B cell (primary cell): ENCODE data around the gene FAM120A.

Experiments used
- EZH2 ChIP-seq: IDR thresholded peaks from 2 replicates; pipeline ENCODE4 v1.6.1; 2012; ENCODE audit warnings: borderline replicate concordance, low read depth, mild to moderate bottlenecking, moderate library complexity, low read length; ENCODE audit not compliant: insufficient read depth, poor library complexity, severe bottlenecking
- TF ChIP-seq, protein P1 (sequence below): fragments of 200-600 bp; IDR thresholded peaks from one replicate; pipeline ENCODE4 v1.8.0; 2022; ENCODE audit warnings: antibody characterized with exemption, mild to moderate bottlenecking

DNA sequence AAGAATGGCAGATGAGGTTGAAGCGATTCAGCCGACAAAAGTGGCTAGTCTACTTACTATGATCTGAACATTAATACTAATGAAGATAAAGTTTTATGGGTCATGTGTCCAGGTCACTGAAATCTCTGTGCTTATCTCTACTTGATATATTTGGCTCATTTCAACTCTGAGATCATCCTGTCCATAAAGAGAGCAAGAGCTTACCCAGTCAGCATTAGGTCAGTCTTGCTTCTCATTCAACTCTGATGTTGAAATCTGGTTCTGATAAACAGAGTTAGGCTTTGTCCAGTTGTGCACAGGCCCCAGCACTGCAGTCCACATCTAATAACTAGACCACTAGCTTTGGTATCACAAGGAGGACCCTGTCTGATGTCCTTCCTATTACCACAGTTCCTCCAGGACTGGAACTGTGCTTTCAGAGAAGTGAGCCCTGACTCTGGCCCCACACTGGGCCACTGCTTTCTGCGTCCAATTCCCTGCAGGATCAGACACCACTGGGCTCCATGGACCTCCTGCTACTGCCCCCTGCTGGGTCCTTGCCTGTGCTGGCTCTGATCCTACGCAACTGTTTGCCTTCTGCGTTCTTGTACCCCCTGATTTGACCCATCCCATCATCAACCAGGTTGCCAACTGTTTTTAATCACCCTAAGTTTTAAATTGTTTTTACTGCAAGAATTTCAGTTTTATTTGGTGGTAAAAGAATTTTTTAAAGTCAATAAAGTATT is 23.7 kb upstream of the FAM120A start:
- TF ChIP-seq, protein P1, sequence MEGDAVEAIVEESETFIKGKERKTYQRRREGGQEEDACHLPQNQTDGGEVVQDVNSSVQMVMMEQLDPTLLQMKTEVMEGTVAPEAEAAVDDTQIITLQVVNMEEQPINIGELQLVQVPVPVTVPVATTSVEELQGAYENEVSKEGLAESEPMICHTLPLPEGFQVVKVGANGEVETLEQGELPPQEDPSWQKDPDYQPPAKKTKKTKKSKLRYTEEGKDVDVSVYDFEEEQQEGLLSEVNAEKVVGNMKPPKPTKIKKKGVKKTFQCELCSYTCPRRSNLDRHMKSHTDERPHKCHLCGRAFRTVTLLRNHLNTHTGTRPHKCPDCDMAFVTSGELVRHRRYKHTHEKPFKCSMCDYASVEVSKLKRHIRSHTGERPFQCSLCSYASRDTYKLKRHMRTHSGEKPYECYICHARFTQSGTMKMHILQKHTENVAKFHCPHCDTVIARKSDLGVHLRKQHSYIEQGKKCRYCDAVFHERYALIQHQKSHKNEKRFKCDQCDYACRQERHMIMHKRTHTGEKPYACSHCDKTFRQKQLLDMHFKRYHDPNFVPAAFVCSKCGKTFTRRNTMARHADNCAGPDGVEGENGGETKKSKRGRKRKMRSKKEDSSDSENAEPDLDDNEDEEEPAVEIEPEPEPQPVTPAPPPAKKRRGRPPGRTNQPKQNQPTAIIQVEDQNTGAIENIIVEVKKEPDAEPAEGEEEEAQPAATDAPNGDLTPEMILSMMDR, result no peak
- no peak for TF ChIP-seq EZH2
